AG04449 (cell line): ENCODE data around the gene C3orf49.

Experiments
- CTCF ChIA-PET: fragments of 350-600 bp; formaldehyde crosslinking; extraction: SDS; loops from one replicate; lab custom pipeline; 2021; ENCODE audit warnings: antibody characterized with exemption; lab: Yijun Ruan, JAX
- POLR2A ChIA-PET: fragments of 400-600, 350-600 bp; formaldehyde crosslinking; extraction: SDS; loops from one replicate; lab custom pipeline; 2020; ENCODE audit warnings: antibody characterized with exemption, inconsistent platforms; lab: Yijun Ruan, JAX
- DNase-seq: peaks from one replicate; pipeline ENCODE4 v3.0.0-alpha.2; 2010; ENCODE audit warnings: low read depth, low spot score
- H3K4me3 ChIP-seq: 2 replicates; pipeline ENCODE4 v1.5.1; 2011; ENCODE audit warnings: low read depth, mild to moderate bottlenecking, control low read depth, low read length
- TF ChIP-seq, protein P1 (sequence below): IDR thresholded peaks from one replicate; pipeline ENCODE4 v1.5.1; 2011; ENCODE audit warnings: mild to moderate bottlenecking, moderate library complexity, low read length, control low read depth, inconsistent platforms; ENCODE audit not compliant: insufficient read depth; ENCODE audit errors: missing control alignments

The C3orf49 gene

DNA sequence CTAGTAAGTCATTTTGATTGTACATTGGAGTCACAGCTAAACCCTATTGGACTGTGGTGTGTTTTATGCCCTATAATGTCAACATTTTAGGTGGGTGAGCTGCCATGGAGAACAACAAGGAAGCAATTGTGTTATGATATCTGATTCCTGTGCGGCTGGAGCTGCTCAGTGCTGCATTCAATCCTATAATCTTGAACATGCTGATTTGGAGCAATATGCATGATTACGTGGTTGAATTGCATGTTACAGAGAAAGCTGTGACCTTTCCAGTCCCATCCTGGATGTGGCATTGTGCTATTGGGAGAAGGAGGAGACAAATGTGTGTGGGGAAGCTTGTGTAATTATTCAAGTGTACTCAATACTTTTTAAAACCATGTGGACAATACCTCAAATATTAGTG is 20.1 kb upstream of the C3orf49 start:
- ChIA-PET CTCF (interaction anchor here (1.1 to 1.2 kb wide), 2 partner anchors 9 to 138 kb away, joined by 3 read pairs; no protein-coding TSS in a partner anchor), POLR2A (no interaction called here)
- DNase-seq = no peak
- no peak overlapping the region for H3K4me3 ChIP-seq
- TF ChIP-seq, protein P1, sequence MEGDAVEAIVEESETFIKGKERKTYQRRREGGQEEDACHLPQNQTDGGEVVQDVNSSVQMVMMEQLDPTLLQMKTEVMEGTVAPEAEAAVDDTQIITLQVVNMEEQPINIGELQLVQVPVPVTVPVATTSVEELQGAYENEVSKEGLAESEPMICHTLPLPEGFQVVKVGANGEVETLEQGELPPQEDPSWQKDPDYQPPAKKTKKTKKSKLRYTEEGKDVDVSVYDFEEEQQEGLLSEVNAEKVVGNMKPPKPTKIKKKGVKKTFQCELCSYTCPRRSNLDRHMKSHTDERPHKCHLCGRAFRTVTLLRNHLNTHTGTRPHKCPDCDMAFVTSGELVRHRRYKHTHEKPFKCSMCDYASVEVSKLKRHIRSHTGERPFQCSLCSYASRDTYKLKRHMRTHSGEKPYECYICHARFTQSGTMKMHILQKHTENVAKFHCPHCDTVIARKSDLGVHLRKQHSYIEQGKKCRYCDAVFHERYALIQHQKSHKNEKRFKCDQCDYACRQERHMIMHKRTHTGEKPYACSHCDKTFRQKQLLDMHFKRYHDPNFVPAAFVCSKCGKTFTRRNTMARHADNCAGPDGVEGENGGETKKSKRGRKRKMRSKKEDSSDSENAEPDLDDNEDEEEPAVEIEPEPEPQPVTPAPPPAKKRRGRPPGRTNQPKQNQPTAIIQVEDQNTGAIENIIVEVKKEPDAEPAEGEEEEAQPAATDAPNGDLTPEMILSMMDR = no peak

DNA sequence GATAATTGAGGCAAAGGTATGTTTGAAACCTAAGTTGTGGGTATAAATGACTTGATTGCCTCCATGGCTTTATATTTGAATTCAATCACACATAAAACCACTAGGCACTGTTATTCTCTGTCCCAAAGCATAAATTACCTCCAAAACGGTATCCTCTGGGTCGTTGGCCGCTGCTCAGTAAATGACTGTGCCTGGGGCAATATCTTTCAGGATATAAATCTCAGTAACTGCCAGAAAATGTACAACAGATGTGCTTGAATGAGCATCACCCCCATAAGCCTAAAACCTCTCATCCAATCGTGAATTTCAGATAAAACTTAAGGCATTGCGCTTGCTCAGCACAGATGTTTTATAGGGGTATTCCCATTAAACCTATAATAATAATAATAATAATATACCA is 19.0 kb upstream of the C3orf49 start:
- CTCF ChIA-PET = no interaction called here
- POLR2A ChIA-PET = no interaction called here
- no peak overlapping the region for H3K4me3 ChIP-seq
- no peak for DNase-seq
- TF ChIP-seq, protein P1 = no peak

DNA sequence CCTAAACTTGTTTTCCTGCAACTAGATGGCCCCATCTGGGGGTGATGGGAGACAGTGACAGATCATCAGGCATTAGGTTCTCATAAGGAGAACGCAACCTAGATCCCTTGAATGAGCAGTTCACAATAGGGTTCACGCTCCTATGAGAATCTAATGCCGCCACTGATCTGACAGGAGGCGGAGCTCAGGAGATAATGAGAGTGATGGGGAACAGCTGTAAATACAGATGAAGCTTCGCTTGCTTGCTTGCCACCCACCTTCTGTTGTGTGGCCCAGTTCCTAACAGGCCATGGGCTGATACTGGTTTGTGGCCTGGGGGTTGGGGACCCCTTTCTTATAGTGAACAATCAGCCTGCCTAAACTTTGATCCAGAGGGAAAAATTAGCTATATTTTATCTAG is 15.2 kb upstream of the C3orf49 start:
- DNase-seq = no peak
- POLR2A ChIA-PET = no interaction called here
- CTCF ChIA-PET = interaction anchor here (1.0 to 9.1 kb wide), 3 partner anchors 12 to 453 kb away, joined by 3 to 80 read pairs (median 13); no protein-coding TSS in a partner anchor
- TF ChIP-seq, protein P1 = no peak
- no peak overlapping the region for H3K4me3 ChIP-seq

DNA sequence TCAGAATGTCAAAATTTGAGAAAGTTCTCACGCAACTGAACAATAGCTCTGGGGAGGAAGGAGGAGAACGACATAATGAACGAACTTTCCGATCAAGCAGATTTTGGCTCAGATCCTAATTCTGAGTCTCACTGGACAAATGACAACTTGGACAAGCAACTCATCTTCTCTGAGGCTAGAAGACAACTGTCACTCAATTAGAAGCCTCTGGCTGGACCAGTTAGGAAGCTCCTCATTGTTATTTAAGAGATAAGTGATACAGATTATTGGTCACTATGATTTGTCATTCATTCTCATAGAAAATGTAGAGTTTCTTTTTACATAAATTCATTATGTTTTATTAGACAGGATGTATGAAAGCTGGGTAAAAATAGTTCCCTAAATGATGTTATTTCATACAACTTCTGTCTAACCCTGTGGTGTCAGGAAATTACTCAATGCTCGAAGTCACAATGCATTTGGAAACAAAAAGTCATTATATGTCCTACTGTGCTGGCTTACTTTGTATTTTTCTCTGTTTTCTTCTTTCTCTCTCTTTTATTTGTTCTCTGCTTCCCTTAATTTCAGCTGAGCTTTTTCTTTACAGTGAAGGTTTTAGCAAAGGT is 11.0 kb upstream of the C3orf49 start:
- POLR2A ChIA-PET = no interaction called here
- TF ChIP-seq, protein P1 = no peak
- H3K4me3 ChIP-seq = no peak overlapping the region
- no peak for DNase-seq
- CTCF ChIA-PET = interaction anchor here (0.7 to 9.1 kb wide), 5 partner anchors 9 to 457 kb away, joined by 3 to 80 read pairs (median 4); partner anchors contain the start of gene C3orf49

DNA sequence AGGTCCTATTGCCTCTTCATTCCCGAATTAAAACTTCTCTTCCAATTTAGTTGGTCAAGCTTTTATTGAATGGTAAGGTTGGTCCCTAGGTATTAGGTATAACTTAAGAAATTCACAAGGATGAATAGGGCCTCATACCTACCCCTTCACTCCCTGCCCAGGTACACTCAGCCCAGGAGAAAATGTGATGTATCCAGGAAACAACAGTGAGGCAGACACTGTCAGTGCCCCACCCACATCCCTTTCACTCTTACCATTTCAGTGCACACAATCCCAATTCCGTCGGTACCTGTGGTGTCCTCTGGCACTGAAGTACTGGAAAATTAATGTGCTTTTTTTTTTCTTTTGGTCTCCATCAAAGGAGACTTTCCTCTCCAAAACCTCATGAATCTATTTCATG is 10.5 kb upstream of the C3orf49 start:
- no peak overlapping the region for H3K4me3 ChIP-seq
- POLR2A ChIA-PET = no interaction called here
- TF ChIP-seq, protein P1 = no peak
- no peak for DNase-seq
- CTCF ChIA-PET = interaction anchor here (0.7 to 9.1 kb wide), 5 partner anchors 9 to 457 kb away, joined by 3 to 80 read pairs (median 4); partner anchors contain the start of gene C3orf49

DNA sequence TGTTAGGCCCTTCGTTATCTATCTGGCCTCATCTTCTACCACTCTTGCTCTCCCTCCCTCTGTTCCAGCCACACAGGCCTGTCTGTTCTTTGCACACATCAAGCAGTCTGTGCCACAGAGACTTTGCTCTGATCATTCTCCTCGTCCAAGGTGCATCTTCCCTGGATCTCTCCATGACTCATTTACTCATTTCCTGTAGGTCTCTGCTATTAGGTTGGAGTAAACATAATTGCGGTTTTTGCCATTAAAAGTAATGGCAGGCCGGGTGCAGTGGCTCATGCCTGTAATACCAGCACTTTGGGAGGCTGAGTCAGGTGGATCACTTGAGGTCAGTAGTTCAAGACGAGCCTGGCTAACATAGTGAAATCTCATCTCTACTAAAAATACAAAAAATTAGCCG is 9.5 kb upstream of the C3orf49 start:
- no peak for DNase-seq
- CTCF ChIA-PET = no interaction called here
- H3K4me3 ChIP-seq = no peak overlapping the region
- TF ChIP-seq, protein P1 = no peak
- POLR2A ChIA-PET = no interaction called here
